Measurements from ENCODE around the gene PHRF1.

Gene PHRF1

DNA sequence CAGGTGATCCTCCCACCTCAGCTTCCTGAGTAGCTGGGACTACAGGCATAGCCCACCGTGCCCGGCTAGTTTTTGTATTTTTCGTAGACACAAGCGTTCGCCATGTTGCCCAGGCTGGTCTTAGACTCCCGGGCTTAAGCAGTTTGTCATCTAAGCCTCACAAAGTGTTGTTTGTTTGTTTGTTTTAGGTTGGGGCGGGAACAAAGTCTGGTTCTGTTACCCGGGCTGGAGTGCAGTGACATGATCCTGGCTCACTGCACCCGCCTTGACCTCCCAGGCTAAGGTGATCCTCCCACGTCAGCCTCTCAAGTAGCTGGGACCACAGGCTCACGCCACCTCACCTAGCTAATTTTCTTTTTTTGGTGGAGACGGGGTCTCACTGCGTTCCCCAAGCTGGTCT is 26.9 kb downstream of the PHRF1 start:
- DNase-seq: no peak

GRCh38 chr11:605286-606129 is 29.2 kb downstream of the PHRF1 start:
- no peak for DNase-seq

DNA sequence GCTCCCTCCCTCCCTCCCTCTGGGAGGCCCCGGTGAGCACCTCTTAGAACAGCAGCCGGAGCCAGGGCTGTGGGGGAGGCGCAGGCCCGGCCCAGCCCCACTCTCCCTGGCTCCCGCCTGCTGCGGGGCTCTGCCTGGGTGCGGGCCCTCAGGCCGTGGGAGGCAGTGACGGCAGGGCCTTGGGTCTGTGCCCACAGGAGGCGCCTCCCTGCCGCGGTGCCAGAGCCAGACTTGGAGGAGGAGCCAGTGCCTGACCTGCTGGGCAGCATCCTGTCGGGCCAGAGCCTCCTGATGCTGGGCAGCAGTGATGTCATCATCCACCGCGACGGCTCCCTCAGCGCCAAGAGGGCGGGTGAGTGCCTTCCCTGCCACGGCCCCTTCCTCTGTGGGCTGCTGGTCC is 30.0 kb downstream of the PHRF1 start:
- no peak for DNase-seq

GRCh38 chr11:607020-607780 is 30.9 kb downstream of the PHRF1 start:
- DNase-seq: no peak

DNA sequence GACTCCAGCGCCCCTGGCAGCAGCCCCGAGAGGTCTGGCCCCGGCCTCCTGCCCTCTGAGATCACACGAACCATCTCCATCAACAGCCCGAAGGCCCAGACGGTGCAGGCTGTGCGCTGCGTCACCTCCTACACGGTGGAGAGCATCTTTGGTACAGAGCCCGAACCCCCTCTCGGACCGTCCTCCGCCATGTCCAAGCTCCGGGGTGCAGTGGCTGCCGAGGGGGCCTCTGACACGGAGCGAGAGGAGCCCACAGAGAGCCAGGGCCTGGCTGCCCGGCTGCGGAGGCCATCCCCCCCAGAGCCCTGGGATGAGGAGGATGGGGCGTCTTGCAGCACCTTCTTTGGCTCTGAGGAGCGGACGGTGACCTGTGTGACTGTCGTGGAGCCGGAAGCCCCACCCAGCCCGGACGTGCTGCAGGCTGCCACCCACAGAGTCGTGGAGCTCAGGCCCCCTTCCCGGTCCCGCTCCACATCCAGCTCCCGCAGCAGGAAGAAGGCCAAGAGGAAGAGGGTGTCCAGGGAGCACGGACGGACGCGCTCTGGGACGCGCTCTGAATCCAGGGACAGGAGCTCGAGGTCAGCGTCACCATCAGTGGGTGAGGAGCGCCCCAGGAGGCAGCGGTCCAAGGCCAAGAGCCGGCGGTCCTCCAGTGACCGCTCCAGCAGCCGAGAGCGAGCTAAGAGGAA is 31.8 kb downstream of the PHRF1 start:
- no peak for DNase-seq

- DNase-seq: no peak
These were observed 32.6 kb downstream of the PHRF1 start for GRCh38 chr11:608791-609251.

- no peak for DNase-seq
These were observed 33.1 kb downstream of the PHRF1 start for GRCh38 chr11:609341-609811.

- no peak for DNase-seq
These were observed 34.0 kb downstream of the PHRF1 start for GRCh38 chr11:610146-610801.

GRCh38 chr11:611001-611996 is 35.0 kb downstream of the PHRF1 start:
- DNase-seq: no peak

GRCh38 chr11:612201-612960 is 36.1 kb downstream of the PHRF1 start:
- DNase-seq: no peak

DNA sequence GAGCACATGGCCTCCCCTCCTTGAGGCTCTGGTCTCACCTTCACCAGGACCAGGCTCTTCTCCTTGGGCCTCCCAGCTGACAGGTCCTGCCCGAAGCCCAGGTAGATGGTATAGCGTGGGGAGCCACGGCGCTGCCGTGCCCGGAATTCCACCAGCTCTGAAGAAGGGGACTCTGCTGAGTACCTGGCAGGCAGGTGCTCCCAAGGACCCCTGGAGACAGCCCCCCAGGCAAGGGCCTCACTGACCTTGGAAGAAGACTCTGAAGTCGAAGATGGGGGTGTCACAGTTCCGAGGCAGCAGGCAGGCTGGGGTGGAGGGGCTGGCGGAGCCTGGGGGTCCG is 36.7 kb downstream of the PHRF1 start:
- no peak for DNase-seq

GRCh38 chr11:613369-613968 is 37.2 kb downstream of the PHRF1 start:
- DNase-seq: peak; percentile 10

DNA sequence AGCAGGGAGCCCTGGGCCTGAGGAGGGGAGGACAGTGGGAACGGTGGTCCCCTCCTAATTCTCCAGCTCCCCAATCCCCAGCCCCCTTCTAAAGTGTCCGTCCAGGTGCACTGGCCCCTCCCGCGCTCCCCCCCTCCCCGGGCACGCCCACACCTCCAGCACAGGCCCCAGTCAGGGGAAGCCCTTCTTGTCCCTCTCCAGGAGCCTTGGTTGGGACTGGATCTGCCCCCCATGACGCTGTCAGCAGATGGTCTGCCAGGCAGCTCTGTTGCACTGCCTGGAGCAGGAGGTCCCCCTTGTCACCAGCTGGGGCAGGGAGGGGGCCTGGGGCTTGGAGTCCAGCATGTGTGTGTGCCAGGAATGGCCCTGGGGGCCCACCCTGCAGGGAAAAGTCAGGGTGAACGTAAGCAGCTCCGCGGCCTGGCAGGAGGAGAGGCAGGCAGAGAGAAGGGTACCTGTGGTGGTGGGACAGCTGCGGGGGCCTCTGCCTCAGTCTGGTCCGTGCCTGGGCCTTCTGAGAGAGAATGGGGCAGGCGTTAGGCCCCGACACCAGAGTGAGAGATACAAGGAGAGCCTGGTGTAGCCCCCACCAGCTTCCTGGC is 37.9 kb downstream of the PHRF1 start:
- no peak for DNase-seq

DNA sequence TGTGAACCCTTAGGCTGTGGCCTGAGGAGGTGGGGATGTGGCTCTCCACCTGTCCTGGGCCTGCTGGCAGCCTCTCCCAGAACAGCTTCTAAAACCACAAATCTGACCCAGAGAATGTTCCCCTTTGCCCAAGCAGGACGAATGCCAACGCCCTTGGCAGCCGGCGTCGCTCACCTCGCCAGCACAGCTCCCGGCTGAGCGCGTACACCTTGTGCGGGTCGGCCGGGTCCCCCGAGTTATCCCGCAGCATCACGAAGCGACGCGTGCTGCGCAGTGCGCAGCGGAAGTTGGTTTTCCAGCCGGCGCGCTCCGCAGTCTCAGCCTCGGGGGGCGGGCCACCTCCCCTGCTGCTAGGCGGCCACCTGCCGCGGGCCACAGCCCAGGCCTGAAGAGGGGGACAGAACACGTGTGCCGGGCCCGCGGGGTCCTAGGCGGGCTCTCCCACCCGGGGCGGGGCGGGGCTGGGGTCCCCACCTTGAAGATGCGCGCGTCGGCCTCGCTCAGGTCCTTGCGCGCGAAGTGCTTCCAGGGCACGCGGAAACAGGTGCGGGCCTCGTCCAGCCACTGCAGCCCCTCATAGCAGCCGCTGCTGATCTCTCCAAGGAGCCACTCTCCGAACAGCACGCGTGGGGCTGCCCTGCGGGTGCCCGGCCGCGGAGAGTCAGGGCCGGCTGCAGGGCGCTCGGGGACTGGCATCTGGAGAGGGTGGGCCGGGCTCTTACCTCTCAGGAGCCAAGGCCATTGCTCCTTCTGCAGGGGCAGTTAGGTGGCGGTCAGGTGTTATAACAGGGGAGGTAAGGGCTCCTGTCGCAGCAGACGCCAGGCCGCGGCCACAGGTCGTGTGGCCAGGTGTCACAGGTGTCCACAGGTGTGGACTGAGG is 38.6 kb downstream of the PHRF1 start:
- DNase-seq: no peak

- peak; percentile 63 for DNase-seq
These were observed 39.4 kb downstream of the PHRF1 start, which contains the start of gene IRF7 for GRCh38 chr11:615504-616319. Gene IRF7 (minus strand): TSS chr11:615950. CDS start chr11:615364, 586 bp downstream.

DNA sequence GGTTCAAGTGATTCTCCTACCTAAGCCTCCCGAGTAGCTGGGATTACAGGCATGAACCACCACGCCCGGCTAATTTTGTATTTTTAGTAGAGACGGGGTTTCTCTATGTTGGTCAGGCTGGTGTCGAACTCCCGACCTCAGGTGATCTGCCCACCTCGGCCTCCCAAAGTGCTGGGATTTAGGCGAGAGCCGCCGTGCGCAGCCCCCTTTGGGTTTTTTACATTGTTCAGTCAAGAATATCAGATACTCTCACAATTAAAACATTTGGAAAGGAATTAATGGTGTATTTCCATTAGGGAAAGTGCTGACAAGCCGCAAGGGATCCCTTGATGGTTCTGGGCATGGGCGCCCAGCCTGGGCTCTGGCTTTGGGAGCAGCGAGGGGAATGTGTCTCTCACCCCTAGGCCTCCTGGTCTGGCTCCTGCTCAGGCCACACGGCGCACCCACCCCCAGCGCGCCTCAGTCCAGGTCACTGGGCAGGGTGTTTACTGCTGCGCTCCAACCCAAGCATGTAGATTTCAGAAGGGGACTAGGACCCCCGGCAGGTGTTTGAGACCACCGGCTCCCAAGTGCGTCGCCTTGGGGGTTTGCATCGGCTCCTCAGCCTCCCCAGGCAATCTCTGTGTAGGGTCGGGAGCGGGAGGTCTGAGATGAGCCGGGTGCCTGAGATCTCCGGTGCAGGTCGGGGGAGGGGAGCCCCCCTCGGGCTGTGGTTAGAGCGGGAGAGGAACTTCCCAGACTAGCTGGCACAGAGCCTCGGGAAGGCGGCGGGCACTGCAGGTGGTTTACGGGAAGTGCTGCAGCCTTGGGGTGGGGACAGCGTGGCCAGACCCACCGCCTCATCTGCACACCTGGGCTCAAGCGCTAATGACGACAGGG is 40.3 kb downstream of the PHRF1 start:
- DNase-seq: no peak

Data from NCI-H187 treated with DMSO at 0.1 percent for 48 hours (cell line).